K562 (cell line): Measurements from ENCODE around the gene ZMYND8.

ENCODE experiments used
- CBX2 ChIP-seq: fragments of 200-600 bp; sonication (generic); IDR thresholded peaks from one replicate; pipeline ENCODE4 v1.6.1; 2012; ENCODE audit warnings: mild to moderate bottlenecking, low read length, inconsistent platforms; ENCODE audit not compliant: insufficient read depth, poor library complexity, severe bottlenecking
- CTCF ChIP-seq, 3 experiments: IDR thresholded peaks in 2 of 3; conservative IDR thresholded peaks in 1 of 3; 2 replicates each; pipeline ENCODE4 v1.5.1; 2011 to 2012; ENCODE audit warnings: low read length in 3 of 3, mild to moderate bottlenecking in 3 of 3, control low read depth in 2 of 3, improper control_type of control experiment in 1 of 3, inconsistent platforms in 1 of 3, low read depth in 1 of 3, mixed read lengths in 1 of 3, moderate library complexity in 1 of 3; ENCODE audit not compliant: insufficient read depth in 2 of 3
- E2F1 ChIP-seq: sonication (generic); formaldehyde crosslinking; IDR thresholded peaks from 2 replicates; pipeline ENCODE4 v1.8.1; 2023; ENCODE audit warnings: mild to moderate bottlenecking, missing genetic modification reagents, moderate library complexity
- ELF1 ChIP-seq: fragments of 200-800 bp; sonication (Bioruptor generic); IDR thresholded peaks from 2 replicates; pipeline ENCODE4 v1.6.1; 2016; ENCODE audit warnings: missing genetic modification characterization, missing compliant biosample characterization
- KAT7 ChIP-seq: sonication (generic); formaldehyde crosslinking; IDR thresholded peaks from 2 replicates; pipeline ENCODE4 v1.8.0; 2022; ENCODE audit warnings: missing genetic modification reagents, mild to moderate bottlenecking, borderline replicate concordance
- MEF2D ChIP-seq: conservative IDR thresholded peaks from 2 replicates; pipeline ENCODE4 v1.6.1; 2016; ENCODE audit warnings: low read depth, missing genetic modification characterization, missing compliant biosample characterization
- POLR2AphosphoS5 ChIP-seq: IDR thresholded peaks from 2 replicates; pipeline ENCODE4 v1.6.1; 2011; ENCODE audit warnings: mild to moderate bottlenecking, low read depth, low read length, moderate library complexity; ENCODE audit not compliant: control insufficient read depth, insufficient read depth
- RAD21 ChIP-seq, 2 experiments: fragments of 250-450 bp in 1 of 2; fragments of 450-650 bp in 1 of 2; sonication (Bioruptor Pico) in 1 of 2; formaldehyde crosslinking in 1 of 2; IDR thresholded peaks in 1 of 2; conservative IDR thresholded peaks in 1 of 2; 2 replicates each; pipeline versions ENCODE4 v1.4.0 to v1.8.0; 2020 to 2022; ENCODE audit warnings: mild to moderate bottlenecking in 2 of 2, moderate library complexity in 1 of 2
- SRSF1 ChIP-seq: fragments of 200-400 bp; formaldehyde crosslinking; IDR thresholded peaks from 2 replicates; pipeline ENCODE4 v1.6.1; 2017; ENCODE audit warnings: mild to moderate bottlenecking, low read depth, low read length, moderate library complexity
- ZC3H11A ChIP-seq: IDR thresholded peaks from 2 replicates; pipeline ENCODE4 v1.6.1; 2012; ENCODE audit warnings: low read depth, low read length, improper control_type of control experiment
- ZNF232 ChIP-seq: sonication (generic); formaldehyde crosslinking; IDR thresholded peaks from 2 replicates; pipeline ENCODE4 v1.8.0; 2022; ENCODE audit warnings: mild to moderate bottlenecking, missing genetic modification reagents
- ZNF24 ChIP-seq: fragments of 450-650 bp; IDR thresholded peaks from 2 replicates; pipeline ENCODE4 v1.6.1; 2016
- TF ChIP-seq, protein P1 (sequence below): fragments of 450-650 bp; formaldehyde crosslinking; IDR thresholded peaks from 2 replicates; pipeline ENCODE4 v1.4.0; 2022; ENCODE audit warnings: missing genetic modification characterization

GRCh38 chr20:47281376-47281775, 75.1 kb downstream of the ZMYND8 start:
- TF ChIP-seq ZNF232, result no peak
- TF ChIP-seq ZNF24, result no peak
- TF ChIP-seq POLR2AphosphoS5, result no peak
- TF ChIP-seq, protein P1, sequence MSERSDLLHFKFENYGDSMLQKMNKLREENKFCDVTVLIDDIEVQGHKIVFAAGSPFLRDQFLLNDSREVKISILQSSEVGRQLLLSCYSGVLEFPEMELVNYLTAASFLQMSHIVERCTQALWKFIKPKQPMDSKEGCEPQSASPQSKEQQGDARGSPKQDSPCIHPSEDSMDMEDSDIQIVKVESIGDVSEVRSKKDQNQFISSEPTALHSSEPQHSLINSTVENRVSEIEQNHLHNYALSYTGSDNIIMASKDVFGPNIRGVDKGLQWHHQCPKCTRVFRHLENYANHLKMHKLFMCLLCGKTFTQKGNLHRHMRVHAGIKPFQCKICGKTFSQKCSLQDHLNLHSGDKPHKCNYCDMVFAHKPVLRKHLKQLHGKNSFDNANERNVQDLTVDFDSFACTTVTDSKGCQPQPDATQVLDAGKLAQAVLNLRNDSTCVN (CRISPR knock-in tag), result no peak
- TF ChIP-seq CBX2, result no peak
- TF ChIP-seq RAD21 (CRISPR knock-in tag; conservative IDR thresholded peaks at IDR 0.05 in 1 of 2, IDR thresholded peaks at IDR 0.05 in 1 of 2), result no peak
- no peak for TF ChIP-seq E2F1
- no peak for TF ChIP-seq MEF2D (tag)
- TF ChIP-seq KAT7 (CRISPR knock-in tag), result no peak
- no peak for TF ChIP-seq ELF1
- no peak for TF ChIP-seq ZC3H11A
- no peak for TF ChIP-seq SRSF1
- TF ChIP-seq CTCF (IDR thresholded peaks at IDR 0.05 in 2 of 3, conservative IDR thresholded peaks at IDR 0.05 in 1 of 3; ENCODE audit: insufficient read depth in 2 of 3, low read depth in 1 of 3, low read length in 3 of 3), result no peak
